Fibroblast of pulmonary artery (primary cell): Measurements from ENCODE around the gene PPFIA2.

Experiments
- DNase-seq: peaks from one replicate; pipeline ENCODE4 v3.0.0-alpha.2; 2010; ENCODE audit warnings: low read depth
- H3K4me3 ChIP-seq: replicated peaks from 2 replicates; pipeline ENCODE4 v1.5.1; 2011; ENCODE audit warnings: low read depth, mild to moderate bottlenecking, control low read depth, low read length, moderate library complexity
- CTCF ChIP-seq: IDR thresholded peaks from 2 replicates; pipeline ENCODE4 v1.5.1; 2011; ENCODE audit warnings: mild to moderate bottlenecking, control low read depth, low read length, inconsistent platforms; ENCODE audit errors: missing control alignments

The PPFIA2 gene

GRCh38 chr12:81229759-81230158 lies 529.4 kb downstream of the PPFIA2 start:
- DNase-seq = no peak
- no peak for TF ChIP-seq CTCF
- no peak overlapping the region for H3K4me3 ChIP-seq

DNA sequence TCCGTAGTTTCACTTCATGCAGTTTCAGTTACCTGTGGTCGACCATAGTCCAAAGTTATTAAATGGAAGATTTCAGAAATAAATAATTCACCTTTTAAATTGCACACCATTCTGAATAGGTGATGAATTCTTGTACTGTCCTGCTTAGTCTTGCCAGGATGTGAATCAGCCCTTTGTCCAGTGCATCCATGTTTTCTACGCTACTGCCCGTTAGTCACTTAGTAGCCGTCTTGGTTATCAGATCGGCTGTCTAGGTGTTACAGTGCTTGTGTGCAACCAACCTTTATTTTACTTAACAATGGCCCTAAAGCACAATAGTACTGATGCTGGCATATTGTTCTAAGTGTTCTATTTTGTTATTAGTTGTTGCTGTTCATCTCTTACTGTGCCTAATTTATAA lies 534.5 kb downstream of the PPFIA2 start:
- TF ChIP-seq CTCF = no peak
- H3K4me3 ChIP-seq = no peak overlapping the region
- no peak for DNase-seq

GRCh38 chr12:81222846-81223592 lies 536.1 kb downstream of the PPFIA2 start:
- H3K4me3 ChIP-seq = no peak overlapping the region
- no peak for DNase-seq
- no peak for TF ChIP-seq CTCF

DNA sequence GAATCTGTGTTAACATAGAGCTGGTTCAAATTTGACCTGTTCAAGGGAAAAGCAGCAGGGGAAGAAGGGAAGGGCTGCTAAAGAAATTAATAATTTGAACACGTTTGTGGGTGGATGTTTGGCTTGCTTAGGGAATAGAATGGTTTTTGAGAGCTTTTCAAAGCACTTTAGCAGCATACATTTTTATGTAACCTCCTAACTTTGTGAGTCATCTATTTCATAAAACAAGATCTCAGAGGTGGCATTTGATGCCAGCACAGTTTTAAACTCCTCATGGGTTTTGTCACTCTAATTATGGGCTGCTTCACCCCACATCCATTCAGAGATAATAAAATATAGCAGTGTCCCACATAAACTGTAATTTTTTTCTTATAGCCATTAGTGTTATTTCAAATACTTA lies 537.5 kb downstream of the PPFIA2 start:
- no peak for TF ChIP-seq CTCF
- DNase-seq = no peak
- no peak overlapping the region for H3K4me3 ChIP-seq

DNA sequence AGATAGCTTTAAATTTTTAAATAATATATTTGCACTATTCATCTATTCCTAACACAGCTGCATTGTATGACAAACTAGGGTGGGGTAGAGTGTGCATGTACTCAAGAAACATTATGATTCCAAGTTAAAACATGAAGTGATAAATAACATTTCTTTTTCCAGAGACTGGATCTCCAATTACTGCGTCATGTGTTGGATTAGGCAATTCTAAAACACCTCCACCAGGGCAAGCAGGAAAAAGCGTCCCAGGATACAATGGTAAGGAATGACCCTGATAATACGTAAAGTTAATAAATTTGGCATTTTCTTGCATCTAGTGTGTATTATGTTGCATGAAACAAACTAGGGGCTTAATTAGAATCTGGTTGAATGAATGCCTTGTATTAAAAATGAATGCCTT lies 542.4 kb downstream of the PPFIA2 start:
- H3K4me3 ChIP-seq = no peak overlapping the region
- no peak for TF ChIP-seq CTCF
- no peak for DNase-seq

- TF ChIP-seq CTCF = no peak
Measured at GRCh38 chr12:81212996-81213696, 546.0 kb downstream of the PPFIA2 start.

More at GRCh38 chr12:81212996-81213696, 546.0 kb downstream of the PPFIA2 start:
- no peak for DNase-seq
- no peak overlapping the region for H3K4me3 ChIP-seq
